ENCODE results near the gene FUT2.

GRCh38 chr19:48673436-48674100 is 22.2 kb upstream of the FUT2 start:
- TF ChIP-seq, protein P1, sequence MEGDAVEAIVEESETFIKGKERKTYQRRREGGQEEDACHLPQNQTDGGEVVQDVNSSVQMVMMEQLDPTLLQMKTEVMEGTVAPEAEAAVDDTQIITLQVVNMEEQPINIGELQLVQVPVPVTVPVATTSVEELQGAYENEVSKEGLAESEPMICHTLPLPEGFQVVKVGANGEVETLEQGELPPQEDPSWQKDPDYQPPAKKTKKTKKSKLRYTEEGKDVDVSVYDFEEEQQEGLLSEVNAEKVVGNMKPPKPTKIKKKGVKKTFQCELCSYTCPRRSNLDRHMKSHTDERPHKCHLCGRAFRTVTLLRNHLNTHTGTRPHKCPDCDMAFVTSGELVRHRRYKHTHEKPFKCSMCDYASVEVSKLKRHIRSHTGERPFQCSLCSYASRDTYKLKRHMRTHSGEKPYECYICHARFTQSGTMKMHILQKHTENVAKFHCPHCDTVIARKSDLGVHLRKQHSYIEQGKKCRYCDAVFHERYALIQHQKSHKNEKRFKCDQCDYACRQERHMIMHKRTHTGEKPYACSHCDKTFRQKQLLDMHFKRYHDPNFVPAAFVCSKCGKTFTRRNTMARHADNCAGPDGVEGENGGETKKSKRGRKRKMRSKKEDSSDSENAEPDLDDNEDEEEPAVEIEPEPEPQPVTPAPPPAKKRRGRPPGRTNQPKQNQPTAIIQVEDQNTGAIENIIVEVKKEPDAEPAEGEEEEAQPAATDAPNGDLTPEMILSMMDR (IDR thresholded peaks at IDR 0.05) = no peak
- TF ChIP-seq POLR2A (IDR thresholded peaks at IDR 0.05) = no peak
- no peak for TF ChIP-seq EP300 (IDR thresholded peaks at IDR 0.05)
